AG10803 (cell line): Measurements from ENCODE around the gene ZBTB4.
"Not testable (repeated sequence)": the region's sequence is repeated elsewhere in the genome, so short reads cannot be mapped to it uniquely, and the experiment has no call there.

Experiments
- DNase-seq: peaks from one replicate; pipeline ENCODE4 v3.0.0; 2010; ENCODE audit warnings: low read depth
- H3K4me3 ChIP-seq: 2 replicates; pipeline ENCODE4 v1.5.1; 2011; ENCODE audit warnings: mild to moderate bottlenecking, low read length, control low read depth
- CTCF ChIP-seq: conservative IDR thresholded peaks from 2 replicates; pipeline ENCODE4 v1.5.1; 2011; ENCODE audit warnings: mild to moderate bottlenecking, low read length, control low read depth, inconsistent platforms

Gene ZBTB4

GRCh38 chr17:7476951-7477350, 2.5 kb downstream of the ZBTB4 start:
- H3K4me3 ChIP-seq: peak overlapping the region; percentile 68
- DNase-seq: no peak
- TF ChIP-seq CTCF: no peak

DNA sequence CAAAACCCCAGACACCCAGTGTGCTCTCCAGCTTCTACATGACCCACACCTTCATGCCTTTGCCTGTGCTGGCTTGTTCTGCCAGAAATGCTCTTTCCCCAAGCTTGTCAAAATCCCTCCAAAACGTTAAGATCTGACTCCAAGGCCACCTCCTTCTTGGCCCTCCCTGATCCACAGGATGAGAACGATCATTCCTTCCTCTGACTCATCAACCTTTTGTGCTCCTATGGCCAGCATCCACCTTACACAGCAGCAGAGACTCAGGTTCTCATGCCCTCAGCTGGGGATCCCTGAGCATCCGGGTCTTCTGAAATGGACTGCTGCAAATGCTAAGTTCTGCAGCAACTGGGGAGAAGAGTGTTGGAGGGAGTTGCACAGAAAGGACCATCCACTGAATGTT, 2.9 kb downstream of the ZBTB4 start:
- no peak for TF ChIP-seq CTCF
- DNase-seq: peak; percentile 39
- peak overlapping the region; percentile 68 for H3K4me3 ChIP-seq

- peak; percentile 83 for DNase-seq
- peak overlapping the region; percentile 16 for H3K4me3 ChIP-seq
- no peak for TF ChIP-seq CTCF
These were observed 3.5 kb downstream of the ZBTB4 start for GRCh38 chr17:7475764-7476422.

- DNase-seq, H3K4me3 ChIP-seq: not testable (repeated sequence)
These were observed 4.7 kb downstream of the ZBTB4 start for GRCh38 chr17:7474767-7475166.

DNA sequence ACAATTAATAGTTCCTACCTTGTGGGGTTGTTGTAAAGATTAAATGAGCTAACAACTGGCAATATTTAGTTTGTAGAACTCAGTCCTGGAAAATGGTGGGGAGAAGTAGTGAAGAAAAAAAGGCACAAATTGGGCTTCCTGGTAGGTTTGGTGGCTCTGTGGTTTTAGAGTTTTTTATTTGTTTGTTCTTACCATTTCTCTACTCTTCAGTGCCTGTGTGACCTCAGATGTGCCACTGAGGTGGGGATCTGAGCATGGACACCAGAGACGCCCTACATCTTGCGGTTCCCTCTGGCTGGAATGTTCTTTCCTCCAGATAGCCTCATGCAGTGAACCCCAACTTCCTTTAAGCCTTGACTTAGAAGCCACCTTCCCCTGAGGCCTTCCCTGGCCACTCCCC, 7.7 kb downstream of the ZBTB4 start:
- DNase-seq: no peak
- TF ChIP-seq CTCF: no peak
- H3K4me3 ChIP-seq: no peak overlapping the region

DNA sequence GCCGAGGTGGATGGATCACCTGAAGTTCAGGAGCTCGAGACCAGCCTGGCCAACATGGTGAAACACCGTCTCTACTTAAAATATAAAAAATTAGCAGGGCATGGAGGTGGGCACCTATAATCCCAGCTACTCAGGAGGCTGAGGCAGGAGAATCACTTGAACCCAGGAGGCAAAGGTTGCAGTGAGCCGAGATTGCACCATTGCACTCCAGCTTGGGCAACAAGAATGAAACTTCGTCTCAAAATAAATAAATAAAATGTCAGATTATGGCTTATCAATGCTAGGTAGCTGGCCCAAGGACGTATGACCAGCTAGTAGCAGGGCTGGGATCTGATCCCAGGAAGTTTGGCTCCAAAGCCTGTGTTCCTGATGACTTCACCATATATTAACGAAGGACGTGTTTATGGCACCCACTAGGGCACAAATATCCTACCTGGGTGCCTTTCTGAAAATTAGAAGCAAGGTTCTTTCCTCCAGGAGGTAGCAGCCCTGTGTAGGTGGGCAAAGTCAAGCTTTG, 8.9 kb downstream of the ZBTB4 start:
- not testable (repeated sequence) for DNase-seq, H3K4me3 ChIP-seq

GRCh38 chr17:7469843-7470242, 9.6 kb downstream of the ZBTB4 start:
- DNase-seq, H3K4me3 ChIP-seq: not testable (repeated sequence)

DNA sequence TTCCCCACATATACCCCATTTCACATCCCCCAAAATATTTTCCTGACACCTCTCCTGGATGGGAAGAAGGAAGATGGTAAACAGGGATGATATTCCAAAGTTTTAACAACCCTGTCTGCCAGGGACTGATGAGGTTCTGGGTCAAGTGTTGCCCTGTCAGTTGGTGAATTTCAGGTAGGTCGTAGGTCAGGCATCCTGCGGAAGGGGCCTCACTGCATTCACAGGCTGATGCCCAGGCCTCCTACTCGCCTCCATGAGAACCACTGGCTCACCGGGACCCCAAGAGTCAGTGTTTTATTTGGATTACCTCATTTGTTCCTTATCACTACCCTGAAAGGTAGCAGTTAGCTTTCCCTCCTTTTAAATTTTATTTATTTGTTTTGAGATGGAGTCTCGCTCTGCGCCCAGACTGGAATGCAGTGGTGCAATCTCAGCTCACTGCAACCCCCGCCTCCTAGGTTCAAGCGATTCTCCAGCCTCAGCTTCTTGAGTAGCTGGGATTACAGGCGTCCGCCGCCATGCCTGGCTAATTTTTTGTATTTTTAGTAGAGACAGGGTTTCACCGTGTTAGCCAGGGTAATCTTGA, 10.5 kb downstream of the ZBTB4 start:
- H3K4me3 ChIP-seq: no peak overlapping the region
- no peak for TF ChIP-seq CTCF
- DNase-seq: no peak
